Neural progenitor cell (in vitro differentiated cells): ENCODE measurements around the gene BPIFB2. TPM values are rescaled to one million over a fixed set of nuclear protein-coding genes. Genes with fewer than 3 reads are reported as not detected.
A peak's percentile ranks its signal among the peaks of the same experiment; 100 is the strongest.

Experiments used
- DNase-seq: peaks from one replicate; pipeline ENCODE4 v3.0.0-alpha.2; 2016; ENCODE audit warnings: low spot score
- H2AFZ ChIP-seq: fragments of 200-600 bp; sonication (generic); replicated peaks from 2 replicates; pipeline ENCODE4 v1.6.1; 2016; ENCODE audit warnings: antibody characterized with exemption
- H3F3A ChIP-seq: fragments of 200-600 bp; sonication (generic); 2 replicates; pipeline ENCODE4 v1.6.1; 2016; ENCODE audit warnings: antibody characterized with exemption, low read depth
- H3K27ac ChIP-seq: fragments of 200-600 bp; sonication (generic); 2 replicates; pipeline ENCODE4 v1.5.1; 2016; ENCODE audit warnings: mild to moderate bottlenecking
- H3K27me3 ChIP-seq: fragments of 200-600 bp; sonication (generic); 2 replicates; pipeline ENCODE4 v1.6.1; 2016; ENCODE audit warnings: mild to moderate bottlenecking, moderate library complexity
- H3K36me3 ChIP-seq: fragments of 200-600 bp; sonication (generic); 2 replicates; pipeline ENCODE4 v1.5.1; 2016
- H3K4me1 ChIP-seq: fragments of 200-600 bp; sonication (generic); 2 replicates; pipeline ENCODE4 v1.6.1; 2016; ENCODE audit warnings: mixed run types
- H3K4me2 ChIP-seq: fragments of 200-600 bp; sonication (generic); 2 replicates; pipeline ENCODE4 v1.6.1; 2016
- H3K4me3 ChIP-seq: fragments of 200-600 bp; sonication (generic); 2 replicates; pipeline ENCODE4 v1.5.1; 2016
- H3K79me2 ChIP-seq: fragments of 200-600 bp; sonication (generic); 2 replicates; pipeline ENCODE4 v1.6.1; 2016; ENCODE audit warnings: low read depth
- H3K9ac ChIP-seq: fragments of 200-600 bp; sonication (generic); 2 replicates; pipeline ENCODE4 v1.6.1; 2016
- H3K9me3 ChIP-seq: fragments of 200-600 bp; sonication (generic); 2 replicates; pipeline ENCODE4 v1.5.1; 2016; ENCODE audit warnings: low read depth
- H4K20me1 ChIP-seq: fragments of 200-600 bp; sonication (generic); 2 replicates; pipeline ENCODE4 v1.6.1; 2016; ENCODE audit warnings: low read depth
- H3K27ac Mint-ChIP-seq: 3 replicates; pipeline ENCODE4 v1.8.0; 2021; ENCODE audit warnings: mixed read lengths
- H3K27me3 Mint-ChIP-seq: 2 replicates; pipeline ENCODE4 v1.8.0; 2022; ENCODE audit warnings: low read depth, mild to moderate bottlenecking, inconsistent platforms, moderate library complexity, mixed read lengths; ENCODE audit not compliant: insufficient read depth
- H3K36me3 Mint-ChIP-seq: 3 replicates; pipeline ENCODE4 v1.8.0; 2021; ENCODE audit warnings: mixed read lengths
- H3K4me1 Mint-ChIP-seq: 3 replicates; pipeline ENCODE4 v1.8.0; 2021; ENCODE audit warnings: mixed read lengths
- H3K4me3 Mint-ChIP-seq: 3 replicates; pipeline ENCODE4 v1.8.0; 2021; ENCODE audit warnings: mild to moderate bottlenecking, moderate library complexity, mixed read lengths
- H3K9me3 Mint-ChIP-seq: 3 replicates; pipeline ENCODE4 v1.8.0; 2020; ENCODE audit warnings: mixed read lengths
- CTCF ChIP-seq: fragments of 200-600 bp; sonication (generic); IDR thresholded peaks from 2 replicates; pipeline ENCODE4 v1.5.1; 2017; ENCODE audit warnings: antibody characterized with exemption, mild to moderate bottlenecking
- EZH2 ChIP-seq: fragments of 200-600 bp; sonication (generic); IDR thresholded peaks from 2 replicates; pipeline ENCODE4 v1.6.1; 2017; ENCODE audit warnings: antibody characterized with exemption, mild to moderate bottlenecking, moderate library complexity
- EZH2phosphoT487 ChIP-seq: fragments of 200-600 bp; sonication (generic); IDR thresholded peaks from 2 replicates; pipeline ENCODE4 v1.6.1; 2017; ENCODE audit warnings: antibody characterized with exemption
- total RNA-seq: library from RNA; depleted of rRNA; stranded (reverse); fragments of >200 nt; gene quantifications from 2 replicates; pipeline ENCODE4 v1.2.3, GENCODE V29; 2015; ENCODE audit warnings: low replicate concordance

The BPIFB2 gene
- total RNA-seq, 1 donor from 2014 or later, result not detected

DNA sequence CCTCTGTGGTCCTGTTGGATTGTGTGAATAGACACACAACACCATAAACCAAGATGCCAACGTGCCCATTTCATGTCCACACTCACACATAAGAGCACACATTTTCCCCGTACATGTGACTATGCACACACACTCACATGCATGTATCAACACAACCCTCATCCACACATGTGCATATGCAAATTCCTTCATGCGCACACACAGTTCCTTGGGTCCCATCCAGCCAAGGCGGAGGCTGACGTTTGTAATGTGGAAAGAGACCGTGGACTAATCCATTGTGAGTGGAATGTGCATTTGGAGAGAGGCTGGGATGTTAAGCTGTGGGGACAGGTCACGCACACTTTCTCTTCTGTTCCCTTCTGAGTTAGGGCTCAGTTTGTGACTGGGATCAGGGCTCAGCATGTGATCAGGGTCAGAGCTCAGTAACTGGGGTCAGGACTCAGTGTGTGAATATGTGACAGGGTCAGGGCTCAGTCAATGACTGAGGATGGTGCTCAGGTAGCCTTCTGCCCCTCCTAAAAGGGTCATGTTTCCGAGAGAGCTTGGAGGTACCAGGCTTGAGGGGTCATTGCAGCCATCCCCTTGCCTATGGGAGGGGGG lies 628 bp upstream of the BPIFB2 start:
- Histone ChIP-seq H3K79me2 (no peaks in the 10 kb centered on the region), H3K4me1 (no peaks in the 10 kb centered on the region), H3K4me3 (no peak overlapping the region), H3K9me3 (no peaks in the 10 kb centered on the region), H3K36me3 (no peaks in the 10 kb centered on the region), H4K20me1 (no peaks in the 10 kb centered on the region), H3K27ac (no peak overlapping the region), H3F3A (no peaks in the 10 kb centered on the region), H3K4me2 (no peak overlapping the region), H2AFZ (no peak overlapping the region), H3K9ac (no peak overlapping the region), H3K27me3 (no peaks in the 10 kb centered on the region)
- H3K4me1 Mint-ChIP-seq, result peaks cover 22% of the 10 kb centered on the region
- peaks cover 21% of the 10 kb centered on the region for H3K27me3 Mint-ChIP-seq
- peaks cover 2% of the 10 kb centered on the region for H3K9me3 Mint-ChIP-seq
- DNase-seq, result no peak
- no peak for TF ChIP-seq EZH2
- no peak for TF ChIP-seq CTCF
- H3K27ac Mint-ChIP-seq, result peak overlapping the region; percentile 57
- no peak overlapping the region for H3K4me3 Mint-ChIP-seq
- no peaks in the 10 kb centered on the region for H3K36me3 Mint-ChIP-seq

DNA sequence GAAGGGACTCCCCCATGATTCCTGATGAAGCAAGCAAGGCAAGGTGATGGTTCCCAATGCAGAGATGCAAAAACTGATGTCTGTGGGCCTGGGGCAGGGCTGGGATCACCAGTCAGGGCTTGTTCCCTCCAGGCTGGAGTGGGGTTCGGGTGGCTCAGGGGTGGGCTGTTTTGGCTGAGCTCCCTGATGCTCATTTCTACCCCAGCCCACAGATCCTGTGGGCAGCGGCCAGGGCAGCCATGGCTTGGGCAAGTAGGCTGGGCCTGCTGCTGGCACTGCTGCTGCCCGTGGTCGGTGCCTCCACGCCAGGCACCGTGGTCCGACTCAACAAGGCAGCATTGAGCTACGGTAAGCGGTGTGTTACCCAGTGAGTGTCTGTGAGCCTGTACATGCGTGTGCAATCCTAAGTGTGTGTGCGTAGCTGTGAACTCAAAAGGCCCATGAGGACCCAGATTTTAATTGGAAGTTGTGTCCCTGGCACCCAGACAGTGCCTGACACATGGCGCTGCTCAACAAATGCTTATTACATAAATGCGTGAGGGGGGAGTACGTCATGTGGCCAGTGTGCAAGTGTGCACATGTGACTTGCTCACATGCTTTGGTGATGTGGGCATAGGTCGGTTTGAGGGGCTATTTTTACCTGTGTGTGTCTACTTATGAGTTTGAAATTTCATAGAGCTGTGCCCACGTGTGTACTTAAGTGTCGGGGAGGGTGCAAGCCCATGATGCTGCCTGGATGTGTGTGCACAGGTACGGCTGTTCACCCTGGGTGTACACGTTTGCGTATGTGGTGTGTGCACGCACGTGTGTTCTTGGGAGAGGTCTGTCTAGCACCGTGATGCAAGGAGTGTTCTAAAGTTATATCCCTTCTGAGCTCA lies 1.1 kb downstream of the BPIFB2 start:
- H3K79me2 ChIP-seq, result no peaks in the 10 kb centered on the region
- Mint-ChIP-seq H3K36me3 (no peaks in the 10 kb centered on the region), H3K4me3 (no peak overlapping the region), H3K27ac (peak overlapping the region; percentile 61), H3K9me3 (peaks cover 2% of the 10 kb centered on the region), H3K27me3 (peaks cover 18% of the 10 kb centered on the region), H3K4me1 (peaks cover 29% of the 10 kb centered on the region)
- no peaks in the 10 kb centered on the region for H3K36me3 ChIP-seq
- no peaks in the 10 kb centered on the region for H4K20me1 ChIP-seq
- TF ChIP-seq CTCF, result no peak
- no peak for TF ChIP-seq EZH2
- TF ChIP-seq EZH2phosphoT487, result no peak
- H2AFZ ChIP-seq, result no peak overlapping the region
- no peaks in the 10 kb centered on the region for H3K27me3 ChIP-seq
- H3K9ac ChIP-seq, result no peak overlapping the region
- no peak overlapping the region for H3K27ac ChIP-seq
- no peaks in the 10 kb centered on the region for H3K4me1 ChIP-seq
- H3K4me3 ChIP-seq, result no peak overlapping the region
- H3F3A ChIP-seq, result no peaks in the 10 kb centered on the region
- no peak overlapping the region for H3K4me2 ChIP-seq
- no peak for DNase-seq
- H3K9me3 ChIP-seq, result no peaks in the 10 kb centered on the region

DNA sequence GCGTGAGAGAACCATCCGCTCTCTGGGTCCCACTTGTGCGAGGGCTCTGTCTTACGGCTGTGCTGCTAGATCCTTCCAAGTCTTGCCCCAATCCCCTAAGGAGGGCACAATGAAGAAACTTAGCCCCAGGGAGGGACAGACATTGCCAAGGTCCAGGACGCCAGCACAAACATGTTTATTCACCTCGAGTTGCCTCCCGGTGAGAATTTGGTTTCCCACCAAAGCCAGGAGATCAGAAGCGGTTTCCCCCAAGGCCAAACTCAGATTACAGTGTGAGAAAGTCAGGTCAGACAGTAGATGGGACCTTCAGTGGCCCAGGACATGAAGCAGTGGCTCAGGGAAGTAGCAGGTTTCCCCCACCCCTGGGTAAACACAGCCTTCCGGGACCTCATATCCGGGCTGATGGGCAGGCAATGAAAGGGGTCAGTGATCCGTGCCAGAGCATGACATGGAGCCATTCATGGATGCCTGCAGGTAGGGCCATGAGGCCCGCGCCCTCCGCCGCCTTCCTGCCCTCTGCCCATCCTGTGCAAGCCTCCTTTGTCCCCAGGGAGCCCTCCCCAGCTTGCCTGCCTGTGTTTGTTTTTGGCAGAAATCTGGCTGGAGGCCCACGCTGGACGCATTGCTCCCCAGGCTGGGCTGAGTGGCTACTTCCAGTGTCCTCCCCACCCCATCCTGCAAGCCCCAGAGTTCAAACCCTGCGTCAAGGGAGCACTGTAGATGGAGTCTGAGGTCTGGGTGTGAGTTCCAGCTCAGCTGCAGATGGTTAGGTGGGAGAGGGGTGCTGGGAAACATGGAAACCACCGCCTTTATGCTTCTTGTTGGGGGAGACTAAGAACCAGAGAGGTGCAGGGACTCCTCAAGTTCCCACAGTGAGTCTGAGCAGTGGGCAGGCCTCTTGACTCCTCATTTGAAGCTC lies 2.0 kb downstream of the BPIFB2 start:
- Mint-ChIP-seq H3K9me3 (peaks cover 2% of the 10 kb centered on the region), H3K27ac (peak overlapping the region; percentile 61), H3K4me1 (peaks cover 31% of the 10 kb centered on the region), H3K4me3 (peak overlapping the region; percentile 41), H3K36me3 (no peaks in the 10 kb centered on the region), H3K27me3 (peaks cover 18% of the 10 kb centered on the region)
- H3K36me3 ChIP-seq, result no peaks in the 10 kb centered on the region
- no peaks in the 10 kb centered on the region for H4K20me1 ChIP-seq
- H3K79me2 ChIP-seq, result no peaks in the 10 kb centered on the region
- H3K27ac ChIP-seq, result no peak overlapping the region
- TF ChIP-seq EZH2phosphoT487 (no peak), CTCF (no peak), EZH2 (no peak)
- no peak overlapping the region for H3K9ac ChIP-seq
- DNase-seq, result no peak
- H3K4me2 ChIP-seq, result no peak overlapping the region
- no peaks in the 10 kb centered on the region for H3K27me3 ChIP-seq
- no peak overlapping the region for H2AFZ ChIP-seq
- no peaks in the 10 kb centered on the region for H3K9me3 ChIP-seq
- H3F3A ChIP-seq, result no peaks in the 10 kb centered on the region
- no peak overlapping the region for H3K4me3 ChIP-seq
- H3K4me1 ChIP-seq, result no peaks in the 10 kb centered on the region
